Gastroesophageal sphincter (tissue), 4 donors: Measurements from ENCODE around the gene CCDC91. TPM values are rescaled to one million over a fixed set of nuclear protein-coding genes. Genes with fewer than 3 reads are reported as not detected.

Experiments
- ATAC-seq: fragments of 150-250 bp; one replicate; pipeline ENCODE4 v1.9.1; 2016; ENCODE audit warnings: mild to moderate bottlenecking, moderate library complexity
- H3K27ac ChIP-seq, 4 donors: fragments of 200-600 bp; sonication (generic) in 3 of 4; 1 replicate in 3 of 4; 2 replicates in 1 of 4; pipeline ENCODE4 v1.5.1; 2016 to 2019
- H3K27me3 ChIP-seq: fragments of 200-600 bp; sonication (generic); one replicate; pipeline ENCODE4 v1.5.1; 2019
- H3K36me3 ChIP-seq, 2 donors: fragments of 200-600 bp; sonication (generic); one replicate each; pipeline ENCODE4 v1.5.1; 2019; ENCODE audit warnings: control low read depth in 1 of 2
- H3K4me1 ChIP-seq, 3 donors: fragments of 200-600 bp; sonication (generic); 1 replicate in 2 of 3; 2 replicates in 1 of 3; pipeline ENCODE4 v1.5.1; 2016 to 2019; ENCODE audit warnings: control low read depth in 2 of 3
- H3K4me3 ChIP-seq, 2 donors: fragments of 200-600 bp; sonication (generic); one replicate each; pipeline ENCODE4 v1.5.1; 2019; ENCODE audit warnings: mild to moderate bottlenecking in 1 of 2, moderate library complexity in 1 of 2
- H3K9me3 ChIP-seq, 3 donors: fragments of 200-600 bp; sonication (generic); one replicate each; pipeline ENCODE4 v1.5.1; 2017 to 2019; ENCODE audit warnings: control low read depth in 2 of 3
- CTCF ChIP-seq, 4 experiments: fragments of 200-600 bp in 2 of 4; fragments of 450-650 bp in 2 of 4; sonication (generic) in 1 of 4; IDR thresholded peaks; one replicate each; pipeline ENCODE4 v1.5.1; 2017 to 2019; ENCODE audit warnings: antibody characterized with exemption in 4 of 4, mild to moderate bottlenecking in 2 of 4, moderate library complexity in 2 of 4
- EP300 ChIP-seq: sonication (generic); formaldehyde crosslinking; IDR thresholded peaks from one replicate; pipeline ENCODE4 v1.6.1; 2017; ENCODE audit warnings: antibody characterized with exemption, mild to moderate bottlenecking
- POLR2A ChIP-seq, 2 donors: fragments of 450-650 bp; IDR thresholded peaks; one replicate each; pipeline ENCODE4 v1.6.1; 2017; ENCODE audit warnings: antibody characterized with exemption in 2 of 2, mild to moderate bottlenecking in 2 of 2, moderate library complexity in 1 of 2
- POLR2AphosphoS5 ChIP-seq: sonication (generic); formaldehyde crosslinking; IDR thresholded peaks from one replicate; pipeline ENCODE4 v1.6.1; 2017; ENCODE audit warnings: antibody characterized with exemption
- WGBS, 2 donors: methylation state at CpG; one replicate each; pipeline ENCODE4 v1.1.5; 2018; ENCODE audit warnings: low coverage in 1 of 2; 5-methylcytosine and 5-hydroxymethylcytosine counted together
- total RNA-seq, 4 donors: library from RNA; depleted of rRNA; stranded (reverse); fragments of >200 nt; gene quantifications; one replicate each; pipeline ENCODE4 v1.1.0, GENCODE V29; 2016

CCDC91 gene
- total RNA-seq, 4 donors from 2014 or later = 53.1 to 93.4 (median 64.0) TPM

GRCh38 chr12:28223858-28224257 lies 33.6 kb downstream of the CCDC91 start:
- Histone ChIP-seq H3K9me3 (no peaks in the 10 kb centered on the region), H3K4me3 (no peak overlapping the region), H3K4me1 (no peaks in the 10 kb centered on the region), H3K27me3 (no peaks in the 10 kb centered on the region), H3K27ac (no peak overlapping the region), H3K36me3 (no peaks in the 10 kb centered on the region)
- ATAC-seq = no peak
- TF ChIP-seq POLR2AphosphoS5 (no peak), POLR2A (IDR thresholded peaks at IDR 0.05) (no peak), EP300 (no peak), CTCF (IDR thresholded peaks at IDR 0.05) (no peak)
- 79 to 90% methylated on average over 2 of the region's 2 CpGs for WGBS, 2 donors

DNA sequence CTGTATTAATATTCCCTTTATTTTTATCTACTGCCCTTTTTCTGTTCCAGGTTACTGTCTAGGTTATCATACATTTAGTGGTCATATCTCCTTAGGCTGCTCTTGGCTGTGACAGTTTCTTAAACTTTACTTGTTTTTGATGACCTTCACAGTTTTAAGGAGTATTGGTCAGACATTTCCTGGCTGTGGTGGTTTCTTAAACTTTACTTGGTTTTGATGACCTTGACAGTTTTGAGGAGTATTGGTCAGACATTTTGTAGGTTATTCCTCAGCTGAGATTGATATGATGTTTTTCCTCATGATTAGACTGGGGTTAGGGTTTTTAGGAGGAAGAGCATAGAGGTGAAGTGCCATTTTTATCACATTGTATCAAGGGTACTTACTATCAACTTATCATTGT lies 36.4 kb downstream of the CCDC91 start:
- Histone ChIP-seq H3K4me1 (peaks cover 6 to 27% (median 15%) of the 10 kb centered on the region in 3 donors), H3K27me3 (no peaks in the 10 kb centered on the region), H3K9me3 (no peaks in the 10 kb centered on the region), H3K36me3 (no peaks in the 10 kb centered on the region), H3K4me3 (no peak overlapping the region), H3K27ac (no peak overlapping the region)
- ATAC-seq = no peak
- TF ChIP-seq CTCF (IDR thresholded peaks at IDR 0.05) = no peak
- no peak for TF ChIP-seq POLR2A (IDR thresholded peaks at IDR 0.05)
- TF ChIP-seq EP300 = no peak
- TF ChIP-seq POLR2AphosphoS5 = no peak

- H3K9me3 ChIP-seq = no peaks in the 10 kb centered on the region
- no peak overlapping the region for H3K4me3 ChIP-seq
- no peak for ATAC-seq
- no peak overlapping the region for H3K27ac ChIP-seq
- H3K36me3 ChIP-seq = no peaks in the 10 kb centered on the region
- TF ChIP-seq POLR2A (IDR thresholded peaks at IDR 0.05) (no peak), CTCF (IDR thresholded peaks at IDR 0.05) (no peak), POLR2AphosphoS5 (no peak), EP300 (no peak)
- peaks cover 6 to 33% (median 20%) of the 10 kb centered on the region in 3 donors for H3K4me1 ChIP-seq
- no peaks in the 10 kb centered on the region for H3K27me3 ChIP-seq
- WGBS, 2 donors = 90 to 100% methylated on average over 2 to 3 of the region's 3 CpGs
These were observed 37.0 kb downstream of the CCDC91 start for GRCh38 chr12:28227251-28227650.

- ATAC-seq = peak; percentile 50
- Histone ChIP-seq H3K4me1 (peaks cover 6 to 38% (median 25%) of the 10 kb centered on the region in 3 donors), H3K27ac (peak overlapping the region in 3 of 4 donors; percentile 18 to 42 (median 20)), H3K9me3 (no peaks in the 10 kb centered on the region), H3K4me3 (no peak overlapping the region), H3K36me3 (no peaks in the 10 kb centered on the region), H3K27me3 (no peaks in the 10 kb centered on the region)
- TF ChIP-seq EP300 (no peak), POLR2AphosphoS5 (peak; percentile 58)
These were observed 41.0 kb downstream of the CCDC91 start for GRCh38 chr12:28231248-28231647.

DNA sequence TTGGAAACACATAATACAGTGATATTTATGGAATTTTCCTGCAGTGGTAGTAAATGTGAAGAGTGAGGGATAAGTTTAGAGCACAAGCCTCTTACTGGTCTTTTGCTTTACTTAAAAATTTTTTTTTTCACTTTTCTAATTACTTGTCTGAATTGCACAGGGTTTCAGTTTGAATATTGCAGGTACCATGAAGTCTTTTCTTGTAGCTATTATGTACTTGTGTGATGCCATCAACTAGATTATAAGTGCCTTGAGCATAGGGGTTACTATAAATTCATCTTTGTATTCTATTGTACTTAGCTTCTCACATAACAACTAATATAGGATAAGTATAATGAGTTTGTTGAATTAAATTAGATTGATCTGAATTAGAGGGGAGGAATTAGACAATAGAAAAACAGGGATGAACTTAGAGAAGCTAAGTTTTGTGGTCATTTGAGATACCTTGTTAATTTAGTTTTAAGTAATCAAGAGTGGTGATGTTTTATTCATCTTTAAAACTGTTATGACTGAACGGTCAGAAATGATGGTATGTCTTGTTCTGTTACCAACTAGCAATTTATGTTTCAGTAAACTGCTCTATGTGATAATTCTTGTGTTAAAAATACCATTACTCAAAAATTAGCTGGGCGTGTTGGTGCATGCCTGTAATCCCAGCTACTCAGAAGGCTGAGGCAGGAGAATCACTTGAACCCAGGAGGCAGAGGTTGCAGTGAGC lies 42.1 kb downstream of the CCDC91 start:
- ATAC-seq = no peak
- WGBS, 2 donors = 75 to 82% methylated on average over 2 of the region's 2 CpGs
- Histone ChIP-seq H3K27ac (no peak overlapping the region), H3K9me3 (no peaks in the 10 kb centered on the region), H3K4me3 (no peak overlapping the region), H3K36me3 (no peaks in the 10 kb centered on the region), H3K27me3 (no peaks in the 10 kb centered on the region), H3K4me1 (peaks cover 6 to 38% (median 25%) of the 10 kb centered on the region in 3 donors)
- no peak for TF ChIP-seq CTCF (IDR thresholded peaks at IDR 0.05)
- no peak for TF ChIP-seq EP300
- no peak for TF ChIP-seq POLR2AphosphoS5
- no peak for TF ChIP-seq POLR2A (IDR thresholded peaks at IDR 0.05)
